IMR-90 (cell line): ENCODE measurements around the gene PRR18. TPM values are rescaled to one million over a fixed set of nuclear protein-coding genes. Genes with fewer than 3 reads are reported as not detected.

Source experiments
- ATAC-seq: fragments of 200-7000 bp; cut with Tn5 transposase; 2 replicates; pipeline ENCODE4 v1.9.1; 2020; ENCODE audit warnings: low read depth, mild to moderate bottlenecking, moderate library complexity
- BruUV-seq: library from RNA; stranded (reverse); fragments of 400-500 nt; replicated peaks from 2 replicates; lab custom pipeline; 2021; lab: Mats Ljungman, UMichigan
- CTCF ChIA-PET: fragments of 300-600 bp; formaldehyde crosslinking; extraction: SDS; loops from one replicate; lab custom pipeline; 2021; ENCODE audit warnings: antibody characterized with exemption; lab: Yijun Ruan, JAX
- POLR2A ChIA-PET: fragments of 300-600 bp; sonication (Branson Sonifier 250); formaldehyde crosslinking; loops from one replicate; lab custom pipeline; 2022; ENCODE audit warnings: antibody characterized with exemption; ENCODE audit not compliant: unreplicated experiment; lab: Charles Lee
- DNase-seq: peaks from one replicate; pipeline ENCODE4 v3.0.0; 2013
- H2AFZ ChIP-seq: replicated peaks from 2 replicates; pipeline ENCODE3; 2013; ENCODE audit warnings: low read length, mild to moderate bottlenecking; ENCODE audit not compliant: poor library complexity
- H2AK5ac ChIP-seq: 2 replicates; pipeline ENCODE4 v1.6.1; 2013; ENCODE audit warnings: low read depth, low read length, inconsistent platforms
- H2AK9ac ChIP-seq: replicated peaks from 2 replicates; pipeline ENCODE3; 2013; ENCODE audit warnings: mild to moderate bottlenecking, low read depth, low read length, moderate library complexity; ENCODE audit not compliant: poor library complexity
- H2BK120ac ChIP-seq: 2 replicates; pipeline ENCODE4 v1.6.1; 2013; ENCODE audit warnings: low read depth, low read length, inconsistent platforms
- H2BK15ac ChIP-seq: 3 replicates; pipeline ENCODE4 v1.6.1; 2013; ENCODE audit warnings: low read depth, low read length, inconsistent platforms
- H2BK20ac ChIP-seq: 2 replicates; pipeline ENCODE4 v1.6.1; 2013; ENCODE audit warnings: low read depth, mild to moderate bottlenecking, inconsistent platforms, low read length, moderate library complexity
- H2BK5ac ChIP-seq: 2 replicates; pipeline ENCODE4 v1.6.1; 2013; ENCODE audit warnings: mild to moderate bottlenecking, low read depth, low read length, inconsistent platforms; ENCODE audit not compliant: poor library complexity, severe bottlenecking
- H3K14ac ChIP-seq: replicated peaks from 2 replicates; pipeline ENCODE4 v1.6.1; 2013; ENCODE audit warnings: low read depth, low read length, inconsistent platforms
- H3K18ac ChIP-seq: 2 replicates; pipeline ENCODE4 v1.6.1; 2013; ENCODE audit warnings: low read depth, low read length, control low read depth
- H3K23ac ChIP-seq: 2 replicates; pipeline ENCODE4 v1.6.1; 2013; ENCODE audit warnings: low read depth, low read length, inconsistent platforms
- H3K27ac ChIP-seq: 2 replicates; pipeline ENCODE4 v1.5.1; 2013; ENCODE audit warnings: mild to moderate bottlenecking, control low read depth, low read length; ENCODE audit not compliant: insufficient read depth
- H3K27me3 ChIP-seq: 2 replicates; pipeline ENCODE4 v1.6.1; 2013; ENCODE audit warnings: low read length; ENCODE audit not compliant: control insufficient read depth, insufficient read depth
- H3K36me3 ChIP-seq: 2 replicates; pipeline ENCODE4 v1.6.1; 2013; ENCODE audit warnings: low read length, mixed read lengths; ENCODE audit not compliant: control insufficient read depth, insufficient read depth
- H3K4ac ChIP-seq: 2 replicates; pipeline ENCODE4 v1.6.1; 2013; ENCODE audit warnings: low read depth, low read length, inconsistent platforms
- H3K4me1 ChIP-seq: 2 replicates; pipeline ENCODE4 v1.6.1; 2013; ENCODE audit warnings: low read length, mixed read lengths; ENCODE audit not compliant: control insufficient read depth, insufficient read depth
- H3K4me2 ChIP-seq: 2 replicates; pipeline ENCODE4 v1.6.1; 2013; ENCODE audit warnings: low read depth, mild to moderate bottlenecking, control low read depth, low read length, moderate library complexity
- H3K4me3 ChIP-seq: 2 replicates; pipeline ENCODE4 v1.5.1; 2013; ENCODE audit warnings: low read depth, mild to moderate bottlenecking, control low read depth, low read length, moderate library complexity; ENCODE audit not compliant: insufficient read depth
- H3K56ac ChIP-seq: 2 replicates; pipeline ENCODE4 v1.6.1; 2013; ENCODE audit warnings: low read length, inconsistent platforms; ENCODE audit not compliant: insufficient read depth; ENCODE audit errors: extremely low read depth
- H3K79me1 ChIP-seq, 2 experiments: 2 replicates each; pipeline ENCODE4 v1.6.1; 2013; ENCODE audit warnings: low read length in 2 of 2, inconsistent platforms in 1 of 2, low read depth in 1 of 2
- H3K9ac ChIP-seq: 2 replicates; pipeline ENCODE4 v1.6.1; 2013; ENCODE audit warnings: low read depth, low read length, control low read depth
- H3K9me1 ChIP-seq: 2 replicates; pipeline ENCODE4 v1.6.1; 2013; ENCODE audit warnings: low read length, inconsistent platforms; ENCODE audit not compliant: insufficient read depth
- H3K9me3 ChIP-seq: 2 replicates; pipeline ENCODE4 v1.6.1; 2013; ENCODE audit warnings: low read length; ENCODE audit not compliant: control insufficient read depth, insufficient read depth
- H4K20me1 ChIP-seq: 2 replicates; pipeline ENCODE4 v1.6.1; 2013; ENCODE audit warnings: low read length, inconsistent platforms; ENCODE audit not compliant: insufficient read depth
- H4K5ac ChIP-seq: 2 replicates; pipeline ENCODE4 v1.6.1; 2013; ENCODE audit warnings: mild to moderate bottlenecking, low read depth, low read length, control low read depth
- H4K8ac ChIP-seq, 2 experiments: 2 replicates each; pipeline ENCODE4 v1.6.1; 2013; ENCODE audit warnings: low read depth in 2 of 2, low read length in 2 of 2, control low read depth in 1 of 2, inconsistent platforms in 1 of 2
- H4K91ac ChIP-seq: 2 replicates; pipeline ENCODE4 v1.6.1; 2013; ENCODE audit warnings: low read depth, low read length, inconsistent platforms; ENCODE audit not compliant: insufficient read depth
- BHLHE40 ChIP-seq: fragments of 150-350 bp; IDR thresholded peaks from 2 replicates; pipeline ENCODE4 v1.6.1; 2016; ENCODE audit warnings: mild to moderate bottlenecking, low read depth, low read length
- CEBPB ChIP-seq: IDR thresholded peaks from 2 replicates; pipeline ENCODE4 v1.6.1; 2012; ENCODE audit warnings: low read depth, low read length, improper control_type of control experiment
- CHD1 ChIP-seq: IDR thresholded peaks from 2 replicates; pipeline ENCODE4 v1.6.1; 2012; ENCODE audit warnings: low read depth, low read length, improper control_type of control experiment
- CTCF ChIP-seq: conservative IDR thresholded peaks from 2 replicates; pipeline ENCODE4 v1.5.1; 2012; ENCODE audit warnings: mild to moderate bottlenecking, low read depth, low read length, improper control_type of control experiment
- ELK1 ChIP-seq: fragments of 150-350 bp; IDR thresholded peaks from 2 replicates; pipeline ENCODE4 v1.6.1; 2016; ENCODE audit warnings: low read depth, mild to moderate bottlenecking, low read length, moderate library complexity, borderline replicate concordance
- FOS ChIP-seq: fragments of 150-350 bp; IDR thresholded peaks from 2 replicates; pipeline ENCODE4 v1.6.1; 2016; ENCODE audit warnings: low read depth, low read length
- MAFK ChIP-seq: IDR thresholded peaks from 2 replicates; pipeline ENCODE4 v1.6.1; 2012; ENCODE audit warnings: low read depth, low read length, improper control_type of control experiment
- MAZ ChIP-seq: IDR thresholded peaks from 2 replicates; pipeline ENCODE4 v1.6.1; 2012; ENCODE audit warnings: low read depth, mild to moderate bottlenecking, low read length, improper control_type of control experiment, moderate library complexity, borderline replicate concordance
- MXI1 ChIP-seq: IDR thresholded peaks from 2 replicates; pipeline ENCODE4 v1.6.1; 2012; ENCODE audit warnings: low read depth, mild to moderate bottlenecking, low read length, moderate library complexity, borderline replicate concordance
- NFE2L2 ChIP-seq: fragments of 150-350 bp; IDR thresholded peaks from 2 replicates; pipeline ENCODE4 v1.6.1; 2016; ENCODE audit warnings: low read depth, mild to moderate bottlenecking, low read length
- POLR2A ChIP-seq: IDR thresholded peaks from 2 replicates; pipeline ENCODE4 v1.6.1; 2012; ENCODE audit warnings: mild to moderate bottlenecking, low read depth, low read length
- RAD21 ChIP-seq: IDR thresholded peaks from 2 replicates; pipeline ENCODE4 v1.6.1; 2012; ENCODE audit warnings: low read length, improper control_type of control experiment
- RFX5 ChIP-seq: IDR thresholded peaks from 2 replicates; pipeline ENCODE4 v1.8.0; 2012; ENCODE audit warnings: low read depth, mild to moderate bottlenecking, low read length, moderate library complexity
- SMC3 ChIP-seq: fragments of 150-350 bp; IDR thresholded peaks from 2 replicates; pipeline ENCODE4 v1.6.1; 2016; ENCODE audit warnings: low read depth, mild to moderate bottlenecking, antibody characterized with exemption, low read length, moderate library complexity
- WGBS, 2 experiments: methylation state at CpG; one replicate each; pipeline versions ENCODE4 v1.1.5 to v1.1.7; 2013; ENCODE audit warnings: missing lambda C conversion rate in 2 of 2; ENCODE audit not compliant: insufficient read length in 1 of 2; ENCODE audit errors: extremely low coverage in 2 of 2; 5-methylcytosine and 5-hydroxymethylcytosine counted together
- dilution Hi-C: fragments of 300-500 bp; cut with HindIII; formaldehyde crosslinking; loops from one replicate; pipeline ENCODE4 v1.14.3; 2018; ENCODE audit warnings: low sequenced_read_pairs; ENCODE audit not compliant: unreplicated experiment
- in situ Hi-C: fragments of 300-500 bp; cut with MboI; formaldehyde crosslinking; loops from 3 replicates; pipeline ENCODE4 v1.14.3; 2019; ENCODE audit warnings: low sequenced_read_pairs, inconsistent platforms, mixed read lengths
- intact Hi-C: fragments of 100-400 bp; cut with micrococcal nuclease; formaldehyde crosslinking; loops from 2 replicates; pipeline ENCODE4 v1.10.0; 2022
- polyA plus RNA-seq, 3 experiments: library from polyadenylated mRNA; depleted of rRNA; stranded (reverse); fragments of >200 nt; gene quantifications; 2 replicates each; pipeline ENCODE4 v1.2.3, GENCODE V29; 2012; ENCODE audit warnings: low replicate concordance in 1 of 3
- total RNA-seq: library from RNA; depleted of rRNA; stranded (reverse); fragments of >200 nt; gene quantifications from 2 replicates; pipeline ENCODE4 v1.2.3, GENCODE V29; 2012

Gene PRR18
- total and polyA plus RNA-seq, 2 of the 4 experiments (the other 2 are of a cell fraction) = not detected

GRCh38 chr6:166274163-166274562 lies 34.0 kb downstream of the PRR18 start:
- no peak overlapping the region for H3K4me2 ChIP-seq
- no peak overlapping the region for H3K9ac ChIP-seq
- TF ChIP-seq BHLHE40 (no peak), MAZ (no peak), FOS (no peak), NFE2L2 (no peak), CEBPB (no peak), MXI1 (no peak), ELK1 (no peak), POLR2A (no peak), SMC3 (no peak), CTCF (no peak), RFX5 (no peak), CHD1 (no peak), MAFK (no peak), RAD21 (no peak)
- dilution Hi-C loops = no loop called here
- H3K4me1 ChIP-seq = no peaks in the 10 kb centered on the region
- POLR2A ChIA-PET = no interaction called here
- no peak for ATAC-seq
- H3K14ac ChIP-seq = no peak overlapping the region
- H3K18ac ChIP-seq = no peak overlapping the region
- H3K9me3 ChIP-seq = no peaks in the 10 kb centered on the region
- 33% methylated on average over 1 of the region's 4 CpGs; no CpG with 5 or more reads in 1 of the 2 experiments for WGBS, 2 experiments
- no peak overlapping the region for H3K27ac ChIP-seq
- no peak overlapping the region for H2AK5ac ChIP-seq
- H3K4ac ChIP-seq = no peak overlapping the region
- no peak overlapping the region for H2AK9ac ChIP-seq
- BruUV-seq = no TSS peak
- H4K91ac ChIP-seq = no peak overlapping the region
- intact Hi-C loops = loop anchor here (5.0 kb wide), 1 partner anchor 387 kb away; no protein-coding TSS in a partner anchor
- in situ Hi-C loops = no loop called here
- no peak overlapping the region for H2BK20ac ChIP-seq
- H3K4me3 ChIP-seq = no peak overlapping the region
- no peak overlapping the region for H3K23ac ChIP-seq
- no peak overlapping the region for H3K56ac ChIP-seq
- no peaks in the 10 kb centered on the region for H4K20me1 ChIP-seq
- H2BK5ac ChIP-seq = no peak overlapping the region
- no peak for DNase-seq
- no peak overlapping the region for H4K8ac ChIP-seq
- no peak overlapping the region for H2BK15ac ChIP-seq
- H3K36me3 ChIP-seq = no peaks in the 10 kb centered on the region
- H3K79me1 ChIP-seq = no peaks in the 10 kb centered on the region
- no peaks in the 10 kb centered on the region for H3K9me1 ChIP-seq
- H3K27me3 ChIP-seq = peaks cover 12% of the 10 kb centered on the region; the same call in 1 of the 2 replicates
- H2BK120ac ChIP-seq = no peak overlapping the region
- CTCF ChIA-PET = no interaction called here
- H2AFZ ChIP-seq = no peak overlapping the region
- H4K5ac ChIP-seq = no peak overlapping the region
